Tongue (tissue), 2 donors: ENCODE data around the gene RERE. TPM values are rescaled to one million over a fixed set of nuclear protein-coding genes. Genes with fewer than 3 reads are reported as not detected.

Experiments used
- DNase-seq: peaks from one replicate; pipeline ENCODE4 v3.0.0-alpha.2; 2015
- total RNA-seq: library from RNA; depleted of rRNA; stranded (reverse); fragments of >200 nt; gene quantifications from one replicate; pipeline ENCODE4 v1.2.3, GENCODE V29; 2014

Gene RERE
- total RNA-seq, 1 donor from 2014 or later: 76.5 TPM

DNA sequence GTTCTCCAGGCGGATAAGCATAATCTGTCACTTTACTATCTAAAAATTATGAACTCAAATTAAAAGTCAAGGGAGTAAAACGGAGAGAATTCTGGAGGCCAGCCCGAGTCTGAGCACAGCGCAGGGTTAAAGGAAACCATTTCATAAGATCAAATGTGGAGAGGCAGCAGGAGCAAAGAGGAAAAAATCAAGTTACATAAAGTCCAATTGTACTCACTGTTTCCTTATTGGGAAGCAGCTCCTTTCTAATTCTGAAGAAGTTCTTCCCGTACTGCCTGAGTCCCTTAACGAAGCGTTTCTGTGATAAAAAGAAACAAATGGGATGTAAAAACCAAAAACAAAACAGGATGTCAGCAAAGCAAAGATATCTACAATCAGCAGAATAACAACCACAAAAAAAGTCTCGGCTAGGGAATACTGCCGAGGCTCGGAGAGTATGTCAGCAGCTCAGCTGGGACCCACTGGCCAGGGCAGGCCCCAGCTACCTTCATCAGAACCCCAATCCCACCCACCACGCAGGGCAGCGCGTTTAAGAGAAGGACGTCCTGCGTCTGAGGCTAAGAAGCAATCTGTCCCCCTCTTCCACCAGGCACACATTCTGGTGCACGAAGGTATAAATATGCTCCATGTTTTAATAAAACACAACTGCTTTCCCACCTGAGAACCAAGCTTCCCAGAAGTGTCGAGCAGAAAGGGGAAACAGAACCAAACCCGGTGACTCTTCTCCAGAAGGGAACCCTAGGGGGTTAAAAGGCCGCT lies 394.8 kb downstream of the RERE start:
- peak; percentile 52 for DNase-seq

DNA sequence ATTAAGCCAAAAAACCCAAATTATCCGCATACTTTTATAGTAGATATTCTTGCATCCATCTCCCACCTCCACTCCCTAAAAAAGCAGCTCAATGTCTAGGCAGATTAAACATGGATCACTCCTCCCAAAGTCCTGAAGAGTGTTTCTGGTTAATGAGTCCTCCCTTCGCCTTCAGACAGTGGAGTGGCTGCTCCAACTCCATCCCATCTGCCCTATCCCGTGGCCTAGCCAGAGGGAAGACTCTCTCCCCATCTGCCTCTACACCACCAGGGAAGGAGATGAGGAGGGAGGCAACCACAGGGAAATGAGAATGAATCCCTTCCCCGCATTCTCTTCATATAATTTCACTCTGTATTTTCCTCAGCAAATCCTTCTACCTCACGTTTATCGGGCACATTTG lies 395.7 kb downstream of the RERE start:
- no peak for DNase-seq

DNA sequence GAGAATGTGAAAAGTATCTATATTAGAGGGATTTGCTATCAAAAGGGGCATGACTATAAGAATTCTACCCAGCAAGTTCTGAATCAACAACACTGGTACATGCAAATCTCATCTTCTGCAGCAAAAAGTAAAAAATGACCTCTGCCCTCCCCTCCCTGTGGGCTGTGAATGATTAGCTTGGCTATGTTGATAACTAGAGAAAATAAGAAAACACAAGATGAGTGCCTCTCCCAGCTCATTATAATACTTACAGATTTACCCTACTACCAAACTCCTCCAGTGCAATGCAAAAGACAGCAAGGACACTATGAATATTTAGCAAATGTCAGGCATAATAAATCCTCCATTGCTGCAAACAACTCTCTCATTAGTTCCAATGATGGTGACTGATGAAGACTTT lies 397.1 kb downstream of the RERE start:
- DNase-seq: no peak

DNA sequence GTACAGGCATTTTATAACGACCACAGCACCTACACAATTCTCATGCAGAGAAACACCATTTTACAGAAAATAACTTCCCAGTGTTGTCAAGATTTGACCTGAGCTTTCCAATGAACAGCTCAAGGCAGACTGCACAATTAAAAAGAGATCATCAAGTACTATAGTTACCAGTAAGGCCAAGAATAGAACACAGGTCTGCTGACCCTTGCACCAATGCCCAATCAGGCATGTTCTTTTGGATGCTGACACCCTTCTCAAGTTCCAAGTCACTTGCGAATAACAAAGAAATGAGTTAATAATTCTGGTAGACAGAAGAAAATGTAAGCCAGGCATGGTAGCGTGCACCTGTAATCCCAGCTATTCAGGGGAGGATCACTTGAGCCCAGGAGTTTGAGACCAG lies 397.6 kb downstream of the RERE start:
- no peak for DNase-seq

DNA sequence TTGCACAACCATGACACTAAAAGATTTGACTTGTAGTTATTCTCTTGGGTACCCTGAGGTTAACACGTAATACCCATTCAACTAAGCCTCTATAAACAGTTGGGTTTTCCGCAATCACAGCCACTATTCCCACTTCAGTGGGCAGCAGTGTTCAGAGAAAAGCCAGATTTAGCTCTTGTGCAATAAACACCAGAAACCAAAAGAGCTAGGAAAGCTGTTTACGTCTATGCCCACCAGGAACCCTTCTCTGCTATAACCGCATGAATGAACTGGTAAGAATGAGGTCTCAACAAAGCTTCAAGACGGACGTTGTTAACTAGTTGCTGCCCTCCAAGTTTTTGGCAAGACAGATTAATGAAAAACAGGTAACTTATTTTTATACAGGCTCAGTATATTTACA lies 398.3 kb downstream of the RERE start:
- no peak for DNase-seq

DNA sequence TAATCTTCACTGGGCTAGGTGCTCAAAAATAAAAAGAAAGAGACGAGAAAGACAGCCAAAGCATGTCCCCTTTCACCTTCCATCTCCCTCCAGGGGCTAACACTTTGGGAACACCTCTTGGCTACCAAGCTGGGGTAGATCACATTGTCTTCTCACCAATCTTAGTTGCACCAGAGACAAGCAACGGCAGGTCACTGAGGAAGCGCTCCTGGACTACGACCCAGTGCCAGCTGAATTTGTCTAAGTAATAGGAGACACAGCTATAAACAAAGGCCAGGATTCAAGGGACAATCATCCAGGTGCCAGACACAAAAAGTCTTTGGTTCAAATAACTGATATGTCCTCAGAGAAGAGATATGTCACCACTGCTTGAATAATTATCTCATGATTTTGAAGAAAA lies 399.1 kb downstream of the RERE start:
- no peak for DNase-seq

DNA sequence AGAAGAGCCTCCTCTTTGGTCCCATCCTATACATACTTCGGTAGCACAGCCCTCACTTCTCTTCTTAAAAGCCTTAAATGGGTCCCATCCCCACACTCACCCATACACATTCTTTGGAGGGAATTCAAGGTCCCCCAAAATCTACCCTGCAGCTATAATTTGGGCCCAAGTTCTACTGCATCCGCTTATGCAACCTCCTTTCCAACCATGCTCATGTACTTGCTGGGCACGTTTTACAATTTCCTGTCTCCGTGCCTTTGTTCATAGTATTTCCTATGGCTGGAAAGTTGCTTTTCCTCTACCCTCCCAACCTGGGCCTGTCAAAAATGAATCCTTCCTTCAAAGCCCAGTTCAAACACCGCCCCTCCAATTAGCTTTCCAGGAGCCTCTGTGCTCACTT lies 399.8 kb downstream of the RERE start:
- DNase-seq: no peak

DNA sequence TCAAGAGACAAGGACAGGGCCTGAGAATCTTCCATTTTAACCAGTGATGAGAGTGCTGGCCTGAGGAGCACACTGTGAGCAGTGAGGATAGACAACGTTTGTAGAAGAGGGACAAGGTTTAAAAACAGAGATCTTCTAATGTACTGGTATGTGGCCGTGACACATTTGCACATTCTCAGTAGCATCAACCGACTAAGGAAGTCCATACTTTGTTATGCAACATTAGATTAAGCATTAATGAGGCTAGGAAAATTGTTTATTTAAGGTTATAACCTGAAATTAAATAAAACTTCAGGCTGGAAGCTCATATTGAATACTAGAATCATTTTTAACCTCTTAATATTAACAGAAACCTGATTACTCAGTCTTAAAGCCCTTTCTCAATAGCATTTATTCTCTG lies 400.6 kb downstream of the RERE start:
- DNase-seq: no peak

DNA sequence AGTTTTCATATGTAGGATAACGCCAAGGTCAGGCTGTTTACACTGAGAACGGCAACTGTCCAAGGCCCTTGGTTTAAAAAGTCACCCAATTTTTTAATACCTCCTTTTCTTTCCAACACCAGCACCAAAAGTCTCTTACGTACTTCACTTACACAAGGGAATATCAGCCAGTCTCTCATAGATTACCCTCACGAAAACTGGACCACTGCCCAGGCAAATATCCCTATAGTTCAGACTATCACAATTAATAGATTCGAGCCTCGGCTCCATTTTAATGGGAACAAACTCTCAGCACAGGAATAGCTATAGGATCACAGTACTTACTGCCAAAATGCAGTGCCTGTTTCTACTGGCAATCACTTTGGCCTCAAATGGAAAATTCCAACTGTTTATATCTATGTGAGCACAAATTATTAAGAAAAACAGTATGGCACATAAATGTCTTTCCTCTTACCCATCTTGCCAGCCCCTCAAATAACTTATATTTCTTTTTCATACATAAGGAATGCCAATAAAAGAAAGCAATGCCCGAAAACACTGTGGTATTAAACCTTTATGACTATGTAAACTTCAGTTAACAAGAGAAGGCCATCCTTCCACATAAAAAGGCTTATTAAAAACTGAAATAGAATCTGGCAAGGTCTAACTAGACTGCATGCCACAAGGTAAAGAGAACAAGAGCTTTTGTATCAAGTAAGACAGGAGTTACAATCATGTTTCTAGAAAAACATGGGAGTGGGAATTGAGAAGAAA lies 401.7 kb downstream of the RERE start:
- no peak for DNase-seq

DNA sequence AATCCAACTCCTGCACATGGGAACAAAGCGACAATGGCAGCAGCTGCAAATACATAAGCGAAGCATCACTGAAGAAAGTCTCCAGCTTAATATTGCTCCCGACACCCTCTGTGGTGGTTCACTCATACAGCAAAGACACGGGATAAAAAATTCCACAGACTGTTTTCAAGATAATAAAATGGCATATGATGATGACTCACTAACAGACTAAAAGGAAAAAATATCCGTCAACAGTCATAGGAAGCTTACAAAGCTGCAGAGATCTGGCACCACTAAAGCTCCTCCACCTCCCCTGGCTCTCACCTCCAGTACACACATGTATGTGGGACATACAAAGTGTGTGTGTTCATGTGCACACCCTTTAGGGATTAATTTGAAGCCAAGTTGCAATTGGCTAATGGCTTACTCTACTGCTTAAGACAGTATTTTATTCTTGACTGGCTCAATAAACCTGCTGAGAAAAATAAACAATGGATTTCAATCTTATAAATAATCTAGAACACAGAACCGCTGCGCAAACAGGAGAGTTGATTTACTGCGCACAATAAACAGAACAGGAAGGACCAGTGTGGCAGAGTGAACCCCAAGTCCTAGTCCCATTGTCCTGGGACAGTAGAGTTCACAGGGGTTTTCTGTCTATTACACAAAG lies 405.1 kb downstream of the RERE start:
- DNase-seq: no peak

DNA sequence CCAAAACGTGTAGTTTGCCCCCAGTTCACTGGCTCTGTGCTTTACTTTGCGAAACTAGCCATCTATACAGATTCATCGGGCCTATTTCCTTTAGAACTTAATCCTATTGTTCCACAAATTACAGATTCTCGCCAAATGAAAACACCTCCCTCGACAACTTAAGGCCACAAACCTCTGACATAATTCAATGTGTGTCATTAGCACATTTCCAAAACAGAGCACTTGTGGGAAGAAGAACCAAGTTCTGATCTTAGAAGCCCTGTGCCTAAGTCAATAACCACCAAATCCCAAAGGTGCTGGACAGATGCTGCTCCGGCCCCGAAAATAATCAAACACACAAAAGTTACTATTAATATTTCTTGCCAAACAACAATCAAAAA lies 405.6 kb downstream of the RERE start:
- no peak for DNase-seq

DNA sequence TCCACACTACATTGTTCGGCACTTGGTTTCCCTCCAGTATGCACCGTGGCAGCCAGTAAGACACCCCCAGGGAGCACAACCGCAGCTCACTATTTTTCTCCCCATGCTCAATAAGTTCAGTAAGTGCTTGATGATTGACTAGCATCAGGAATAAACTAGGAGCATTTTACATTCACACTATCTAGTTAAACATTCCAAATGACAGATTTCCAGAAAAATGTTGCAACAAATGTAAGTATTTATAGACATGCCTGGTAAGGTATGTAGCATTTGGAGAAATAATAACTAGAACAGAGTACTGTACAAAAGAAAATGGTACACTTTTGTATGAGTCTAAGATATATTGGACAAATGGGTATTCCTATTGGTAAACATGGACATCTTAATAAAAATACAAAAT lies 406.6 kb downstream of the RERE start:
- no peak for DNase-seq

DNA sequence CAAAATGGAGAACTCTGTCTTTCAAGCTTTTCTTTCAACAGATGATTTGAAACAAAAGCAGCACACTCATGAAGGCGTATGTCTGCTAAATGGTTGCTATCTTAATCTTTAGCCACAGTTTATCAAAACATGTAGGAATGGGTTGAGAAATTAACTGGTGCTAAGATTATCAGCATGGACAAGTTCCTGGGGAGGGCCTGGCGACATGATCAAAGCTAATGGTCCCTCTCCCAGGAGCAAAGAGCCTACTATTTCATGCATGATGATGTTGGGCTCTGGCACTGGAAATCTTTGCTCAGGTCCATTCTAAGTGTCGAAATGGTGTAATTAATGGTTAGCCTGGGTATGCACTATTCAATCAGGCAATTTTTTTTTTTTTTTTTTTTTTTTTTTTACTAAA lies 407.8 kb downstream of the RERE start:
- no peak for DNase-seq

DNA sequence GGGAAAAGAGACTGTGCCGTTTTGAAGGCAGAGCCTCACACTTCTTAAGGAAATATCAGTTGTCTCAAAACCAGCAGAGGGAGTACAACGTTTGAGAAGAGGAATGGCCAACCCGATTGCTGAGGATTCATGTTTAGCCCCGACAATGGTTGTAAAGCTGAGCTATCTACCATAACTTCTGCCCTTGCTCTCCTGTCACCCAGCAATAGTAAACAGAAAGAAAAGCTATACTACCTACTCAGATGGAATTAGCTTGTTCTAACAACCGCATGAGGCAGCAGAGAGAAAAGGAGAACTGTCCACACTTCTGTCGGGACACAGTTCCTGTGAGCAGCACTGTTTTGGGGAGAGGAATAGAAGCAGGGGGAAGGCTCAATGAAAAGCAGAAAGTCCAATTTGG lies 408.3 kb downstream of the RERE start:
- peak; percentile 72 for DNase-seq

DNA sequence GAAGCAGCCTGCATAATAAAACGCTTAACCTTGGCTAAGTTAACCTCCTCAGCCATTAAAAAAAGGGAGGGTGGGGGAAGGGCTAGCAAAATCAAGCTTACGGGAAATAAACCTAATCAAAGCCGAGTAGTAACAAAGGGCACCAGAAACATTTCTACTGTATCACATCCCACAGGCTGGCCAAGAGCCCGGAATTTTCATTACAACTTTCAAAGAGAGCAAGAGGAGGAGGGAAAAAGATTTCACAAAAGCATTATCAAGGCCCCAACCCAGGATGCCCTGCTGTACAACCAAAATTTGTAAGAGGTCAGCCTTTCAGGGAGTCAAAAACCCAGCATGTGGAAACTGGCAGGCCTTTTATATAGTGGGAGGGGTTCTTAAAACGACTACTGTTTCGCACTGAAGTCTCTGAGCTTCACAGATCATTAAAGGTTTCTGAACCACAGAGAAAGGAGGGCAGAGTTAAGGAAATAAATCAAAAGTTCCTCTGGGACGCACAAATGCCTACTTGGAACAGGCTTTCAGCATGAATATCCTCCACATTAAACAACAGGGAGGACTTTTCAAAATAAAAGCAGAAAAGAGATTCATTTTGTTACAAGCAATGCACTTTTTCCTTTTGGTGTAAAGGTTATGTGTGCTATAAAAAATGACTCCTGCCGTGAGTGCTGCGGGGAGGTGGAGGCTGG lies 409.1 kb downstream of the RERE start:
- DNase-seq: peak; percentile 70

DNA sequence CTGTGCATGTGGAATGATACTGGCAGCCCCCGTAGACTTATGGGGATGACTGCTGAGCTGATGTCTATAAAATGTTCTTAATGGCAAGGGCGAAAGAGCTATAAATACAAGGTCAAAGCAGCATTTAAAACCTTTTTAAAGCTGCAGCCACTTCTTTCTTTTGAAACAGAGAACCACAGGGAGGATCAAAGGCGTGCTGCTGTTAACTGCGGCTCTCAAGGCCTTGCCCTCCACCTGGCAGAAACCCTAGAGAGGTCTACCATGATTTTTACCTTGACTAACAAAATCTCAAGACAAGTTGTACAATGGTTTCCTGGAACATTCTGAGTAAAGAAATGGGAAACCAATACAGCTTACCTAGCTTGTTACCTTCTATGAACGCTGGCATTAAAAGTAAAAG lies 409.8 kb downstream of the RERE start:
- no peak for DNase-seq

DNA sequence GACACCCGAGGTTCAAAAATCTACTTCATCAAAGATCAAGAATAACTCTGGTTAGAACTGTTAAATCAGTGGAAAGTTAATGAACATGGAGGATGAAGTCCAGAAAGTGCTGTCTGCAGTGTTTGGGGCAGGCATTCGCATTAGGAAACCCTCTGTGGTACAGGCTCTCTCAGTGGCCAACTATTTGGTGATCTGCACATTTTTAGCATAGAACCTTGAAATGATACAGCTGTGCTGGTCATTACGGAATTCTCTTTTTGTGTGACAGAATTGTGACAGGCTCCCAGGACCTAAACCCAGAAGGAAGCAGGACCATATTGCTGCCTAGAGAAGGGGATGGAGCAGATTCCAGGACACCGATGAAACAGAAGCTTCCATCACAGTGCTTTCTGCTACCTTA lies 410.5 kb downstream of the RERE start:
- no peak for DNase-seq

DNA sequence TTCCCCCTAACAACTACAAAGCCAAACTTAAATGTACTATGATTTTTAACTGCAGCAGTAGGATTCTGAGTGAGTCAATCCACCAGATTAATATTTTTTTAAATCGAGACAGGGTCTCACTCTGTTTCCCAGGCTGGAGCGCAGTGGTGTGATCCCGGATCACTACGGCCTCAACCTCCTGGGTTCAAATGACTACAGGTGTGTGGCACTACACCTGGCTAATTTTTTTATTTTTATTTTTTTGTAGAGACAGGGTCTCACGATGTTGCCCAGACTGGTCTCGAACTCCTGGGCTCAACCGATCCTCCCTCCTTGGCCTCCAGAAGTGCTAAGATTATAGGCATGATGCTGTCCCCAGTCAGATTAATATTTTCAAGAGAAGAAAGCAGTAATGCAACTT lies 411.4 kb downstream of the RERE start:
- no peak for DNase-seq

DNA sequence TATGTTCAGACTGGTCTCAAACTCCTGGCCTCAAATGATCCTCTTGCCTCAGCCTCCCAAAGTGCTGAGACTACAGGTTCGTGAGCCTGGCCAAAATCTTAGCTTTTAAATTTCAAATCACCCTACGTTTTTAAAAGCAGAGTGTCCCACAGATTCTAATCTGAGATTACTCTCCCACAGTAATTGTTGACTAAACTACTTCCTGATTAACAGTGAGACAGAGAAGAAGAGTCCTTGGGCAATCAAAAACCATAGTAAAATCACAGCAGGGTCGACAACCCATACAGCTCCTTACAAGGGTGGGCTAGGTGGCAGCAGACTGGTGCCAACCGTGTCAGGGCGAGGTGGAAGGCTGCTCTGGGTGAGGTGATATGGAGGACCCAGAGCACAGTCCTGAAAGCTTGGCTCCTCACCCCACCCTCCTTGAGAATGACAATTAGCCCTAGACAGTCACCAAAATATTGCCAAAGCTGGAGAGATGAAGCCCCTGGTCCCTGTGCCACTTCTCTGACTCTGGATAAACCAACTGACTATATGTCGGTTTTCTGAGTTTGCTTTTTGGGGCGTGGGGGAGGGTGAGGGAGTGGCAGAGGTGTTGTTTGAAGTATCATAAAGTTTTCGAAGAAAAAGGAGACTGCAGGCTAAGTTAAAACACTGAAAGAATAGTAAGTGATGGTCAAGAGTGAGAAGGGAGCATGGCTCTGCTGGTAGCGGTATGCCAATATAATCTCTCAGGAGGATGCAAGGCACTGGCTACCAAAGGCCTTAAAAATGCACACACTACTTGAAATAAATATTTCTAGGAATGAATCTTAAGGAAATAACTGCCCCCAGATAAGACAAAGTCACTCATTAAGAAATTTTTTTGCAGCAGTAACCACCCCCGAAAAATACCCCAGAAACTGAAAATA lies 412.7 kb downstream of the RERE start:
- no peak for DNase-seq

DNA sequence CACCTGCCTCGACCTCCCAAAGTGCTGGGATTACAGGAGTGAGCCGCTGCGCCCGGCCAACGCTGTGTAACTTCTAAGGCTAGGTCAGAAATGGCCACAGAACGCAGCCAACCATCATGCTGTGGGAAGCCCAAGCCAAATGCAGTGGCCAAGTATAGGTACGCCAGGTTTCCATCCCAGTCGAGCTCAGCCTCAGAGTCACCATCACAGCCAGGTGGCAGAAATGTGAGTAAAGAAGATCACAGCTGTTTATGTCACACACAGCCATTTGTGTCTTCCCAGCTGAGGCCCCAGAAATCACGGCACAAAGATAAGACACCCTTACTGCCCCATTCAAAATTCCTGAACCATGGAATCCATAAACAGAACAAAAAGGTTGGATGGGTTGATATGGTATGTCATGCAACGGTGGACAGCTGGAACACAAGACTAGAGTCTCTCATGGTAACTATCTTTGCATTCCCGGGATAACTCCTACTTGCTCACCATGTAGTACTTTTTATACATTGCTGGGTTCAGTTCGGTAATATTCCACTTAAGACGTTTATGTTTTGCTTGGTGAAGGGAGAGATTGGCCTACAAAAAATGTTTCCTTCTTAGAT lies 415.2 kb downstream of the RERE start:
- no peak for DNase-seq

DNA sequence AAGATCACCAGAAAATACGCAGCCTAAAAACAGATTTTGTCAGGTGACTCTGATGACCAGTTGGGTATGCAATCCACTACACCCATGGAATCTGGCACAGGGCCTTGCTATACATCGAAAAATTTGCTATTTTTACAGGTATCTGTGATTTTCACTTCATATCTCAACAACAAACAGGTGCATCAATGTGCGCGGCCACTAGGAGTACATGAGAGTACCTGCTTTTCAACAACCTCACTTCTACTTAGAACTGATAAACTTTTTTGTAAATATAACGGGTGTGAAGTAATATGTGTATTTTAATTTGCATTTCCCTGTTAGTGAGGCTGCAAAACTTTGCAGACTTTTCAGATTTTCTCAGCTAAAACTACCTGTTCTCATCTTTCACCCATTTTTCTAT lies 418.8 kb downstream of the RERE start:
- no peak for DNase-seq
